Endometrial microvascular endothelial cells (primary cell): ENCODE results near the gene DNPEP. TPM values are rescaled to one million over a fixed set of nuclear protein-coding genes. Genes with fewer than 3 reads are reported as not detected.

Experiments
- in situ Hi-C: cut with HindIII; loops from 2 replicates; pipeline ENCODE4 v1.10.0; 2017; ENCODE audit warnings: low sequenced_read_pairs, low pct_unique_long_range_greater_than_20kb; ENCODE audit errors: inconsistent ontology term
- total RNA-seq: library from RNA; depleted of rRNA; stranded (reverse); fragments of >200 nt; gene quantifications from one replicate; pipeline ENCODE4 v1.2.3, GENCODE V29; 2015; ENCODE audit errors: inconsistent ontology term

Gene DNPEP
- total RNA-seq, 1 donor from 2014 or later = 86.0 TPM

DNA sequence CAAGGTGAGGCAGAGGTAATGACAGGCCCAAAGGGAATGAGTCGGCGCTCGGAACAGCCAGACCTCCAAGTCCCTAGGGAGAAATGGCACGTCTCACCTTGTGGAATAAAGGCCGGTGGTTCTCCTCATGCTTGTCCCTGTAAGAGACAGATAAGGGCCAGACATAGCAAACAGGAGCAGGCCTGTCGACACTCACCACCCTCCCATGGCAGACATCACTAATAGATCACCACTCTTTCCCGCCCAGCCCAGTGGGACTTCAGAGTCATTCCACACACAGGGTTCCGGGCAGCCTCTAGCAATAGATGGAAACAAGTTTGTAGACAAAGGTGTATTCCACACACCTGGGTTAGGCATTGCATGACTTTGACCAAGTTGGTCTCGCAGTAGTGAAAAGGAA, 6.3 kb downstream of the DNPEP start:
- in situ Hi-C loops = no loop called here

DNA sequence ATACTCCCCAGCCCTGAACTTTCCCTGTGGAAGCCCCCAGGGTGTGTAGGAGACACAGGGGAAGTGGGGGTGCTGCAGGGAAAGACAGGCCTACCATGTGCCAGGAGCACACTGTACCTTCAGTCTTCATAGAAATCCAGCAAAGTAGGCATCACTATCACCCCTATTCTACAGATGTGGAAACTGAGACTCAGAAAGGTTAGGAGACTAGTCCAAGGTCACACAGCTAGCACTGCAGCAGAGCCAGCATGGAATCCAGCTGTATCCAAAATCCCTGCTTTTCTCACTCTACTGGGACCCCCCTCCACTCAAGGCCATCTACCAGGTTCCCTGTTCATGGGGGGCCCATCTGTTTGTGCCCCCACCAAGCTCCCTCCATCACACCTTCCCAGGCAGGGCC, 6.8 kb downstream of the DNPEP start:
- in situ Hi-C loops = no loop called here

DNA sequence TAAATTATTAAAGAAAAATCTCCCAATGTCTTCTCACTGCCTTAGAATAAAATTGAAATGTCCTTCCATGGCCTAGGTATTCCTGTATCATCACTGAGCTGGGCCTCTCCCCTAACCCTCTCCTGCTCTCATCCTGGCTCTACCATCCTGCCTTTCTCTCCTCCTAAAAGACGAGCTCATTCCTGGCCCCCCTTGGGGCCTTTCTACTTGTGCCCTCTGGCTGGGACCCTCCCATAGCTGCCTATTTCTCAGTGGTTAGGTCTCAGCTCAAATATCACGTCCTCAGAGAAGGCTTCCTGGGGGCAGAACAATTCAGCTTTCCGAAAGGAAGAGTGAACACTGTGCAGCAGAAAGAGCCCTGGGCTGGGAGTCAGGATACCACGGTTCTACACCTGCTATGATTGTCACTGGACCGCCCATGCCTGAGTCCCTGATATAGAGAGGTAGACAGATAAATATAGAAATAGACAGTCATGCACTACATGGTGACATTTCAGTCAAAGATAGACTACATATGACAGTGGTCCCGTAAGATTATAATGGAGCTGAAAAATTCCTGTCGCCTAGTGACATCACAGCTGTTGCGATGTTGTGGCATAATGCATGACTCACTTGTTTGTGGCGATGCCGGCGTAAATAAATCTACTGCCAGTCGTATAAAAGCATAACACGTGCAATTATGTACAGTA, 9.4 kb downstream of the DNPEP start:
- in situ Hi-C loops = no loop called here

DNA sequence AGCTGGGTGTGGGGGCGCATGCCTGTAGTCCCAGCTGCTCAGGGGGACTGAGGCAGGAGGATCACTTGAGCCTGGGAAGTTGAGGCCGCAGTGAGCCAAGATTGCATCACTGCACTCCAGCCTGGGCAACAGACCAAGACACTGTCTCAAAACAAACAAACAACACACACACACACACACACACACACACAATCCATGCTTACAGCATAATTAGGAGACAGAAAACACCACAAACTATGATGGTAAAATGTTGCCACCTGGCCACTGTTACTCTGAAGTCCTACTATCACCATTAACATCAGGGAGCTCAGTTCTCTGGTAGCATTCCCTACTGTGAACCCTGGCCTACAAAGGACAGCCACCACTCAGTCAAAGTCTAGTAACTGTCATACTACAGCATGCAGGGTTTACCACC, 18.3 kb downstream of the DNPEP start:
- in situ Hi-C loops = no loop called here

DNA sequence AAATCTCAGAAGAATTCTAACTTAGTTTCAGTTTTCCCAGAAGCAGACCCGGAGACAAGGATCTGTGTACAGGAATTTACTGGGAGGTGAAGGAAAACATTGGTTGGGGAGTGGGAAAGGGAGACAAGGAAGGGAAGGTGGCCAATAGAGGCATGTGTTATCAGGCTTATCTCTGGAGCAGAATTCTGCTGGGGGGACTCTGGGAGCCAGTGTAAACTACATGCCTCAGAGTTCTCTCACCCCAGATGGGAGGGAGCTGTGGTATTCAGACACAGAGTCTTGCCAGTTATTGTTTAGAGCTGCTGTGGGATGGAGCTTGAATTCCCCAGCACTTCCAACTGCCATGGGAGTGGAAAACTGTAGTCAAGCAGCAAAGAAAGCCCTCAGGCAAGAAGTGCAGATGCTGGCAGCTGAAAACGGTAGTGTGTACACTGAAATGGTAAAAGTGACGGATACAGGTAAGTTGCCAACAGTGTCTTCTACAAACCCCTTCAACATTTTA, 19.0 kb downstream of the DNPEP start:
- in situ Hi-C loops = no loop called here

DNA sequence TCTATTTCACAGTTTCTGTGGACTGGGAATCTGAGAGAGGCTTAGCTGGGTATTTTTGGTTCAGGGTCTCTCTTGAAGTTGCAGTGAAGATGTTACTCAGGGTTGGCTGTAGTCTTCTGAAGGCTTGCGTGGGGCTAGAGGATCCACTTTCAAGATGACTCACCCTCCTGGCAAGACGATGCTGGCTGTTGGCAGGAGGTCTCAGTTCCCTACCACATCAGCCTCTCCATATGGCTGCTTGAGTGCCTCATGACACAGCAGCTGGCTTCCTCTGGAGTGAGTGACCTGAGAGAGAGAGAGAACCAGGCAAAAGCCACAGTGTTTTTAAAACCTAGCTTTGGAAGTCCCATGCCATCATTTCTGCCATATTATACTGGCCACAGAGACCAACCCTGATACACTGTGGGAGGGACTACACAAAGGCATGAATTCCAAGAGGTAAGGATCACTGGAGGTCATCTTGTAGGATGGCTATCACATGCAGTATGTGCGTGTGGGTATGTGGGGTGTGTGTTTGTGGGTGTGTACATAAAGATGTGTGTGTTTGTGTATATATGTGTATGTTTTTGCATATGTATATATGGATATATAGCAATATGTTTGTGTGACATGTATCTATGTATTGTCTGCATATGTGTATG, 25.1 kb downstream of the DNPEP start:
- in situ Hi-C loops = no loop called here

DNA sequence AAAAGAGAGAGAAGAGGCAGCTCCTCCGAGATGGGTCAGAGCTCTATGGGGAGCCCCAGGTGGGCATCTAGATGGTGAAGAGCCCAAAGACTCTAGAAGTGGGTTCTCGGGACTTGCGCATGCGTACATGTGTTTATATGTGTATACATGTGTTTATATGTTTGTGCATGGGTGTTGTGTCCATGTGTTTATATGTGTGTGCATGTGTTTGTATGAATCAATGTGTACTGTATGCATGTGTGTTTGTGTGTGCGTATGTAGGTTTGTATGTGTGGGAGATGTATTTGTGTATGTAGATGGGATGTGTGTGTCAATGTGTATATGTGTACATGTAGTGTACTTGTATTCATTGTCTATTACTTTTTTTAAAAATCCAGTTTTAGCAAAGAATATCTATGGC, 25.6 kb downstream of the DNPEP start:
- in situ Hi-C loops = no loop called here

DNA sequence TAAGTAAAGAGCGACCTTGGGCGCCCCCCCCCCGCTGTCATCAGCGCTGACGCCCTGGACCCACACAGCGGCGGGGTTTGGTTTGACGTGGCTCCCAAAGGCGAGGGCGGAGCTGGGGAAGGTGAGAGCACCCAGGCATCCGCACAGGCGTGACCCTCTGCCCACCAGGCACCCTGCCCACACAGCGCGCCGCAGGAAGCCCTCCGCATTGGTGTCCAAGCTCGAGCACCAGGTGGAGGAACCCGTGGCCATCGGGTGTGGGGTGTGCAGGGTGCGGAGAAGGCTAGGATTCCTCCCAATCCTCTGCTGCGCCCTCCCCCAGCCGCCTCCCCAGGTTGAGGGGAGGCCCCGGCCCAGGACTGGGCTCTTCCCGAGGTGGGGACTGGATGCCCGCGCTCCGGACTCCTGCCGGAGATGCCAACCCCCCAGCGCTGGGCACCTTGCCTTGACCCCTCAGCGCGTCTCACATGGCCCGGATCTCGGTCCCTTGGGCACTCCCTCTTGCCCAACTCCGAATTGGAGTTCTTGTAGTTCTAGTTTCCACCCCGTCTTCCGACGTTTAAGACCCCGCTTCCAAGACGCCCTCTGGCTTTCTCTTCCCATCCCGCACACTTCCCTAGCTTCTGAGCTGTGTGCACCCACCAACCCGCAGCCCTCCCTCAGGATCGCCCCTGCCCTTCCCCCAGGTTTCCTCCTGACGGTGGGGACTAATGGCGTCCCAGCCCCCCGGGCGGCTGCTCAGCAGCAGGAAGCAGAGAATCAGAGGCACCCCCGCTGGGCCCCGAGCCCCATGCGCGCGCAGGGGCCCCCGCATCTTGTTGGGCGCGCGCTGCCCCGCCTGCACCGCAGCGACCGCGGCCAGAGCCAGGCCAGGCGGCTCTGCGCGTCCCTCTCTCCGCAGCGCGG, 29.3 kb downstream of the DNPEP start:
- in situ Hi-C loops = no loop called here

DNA sequence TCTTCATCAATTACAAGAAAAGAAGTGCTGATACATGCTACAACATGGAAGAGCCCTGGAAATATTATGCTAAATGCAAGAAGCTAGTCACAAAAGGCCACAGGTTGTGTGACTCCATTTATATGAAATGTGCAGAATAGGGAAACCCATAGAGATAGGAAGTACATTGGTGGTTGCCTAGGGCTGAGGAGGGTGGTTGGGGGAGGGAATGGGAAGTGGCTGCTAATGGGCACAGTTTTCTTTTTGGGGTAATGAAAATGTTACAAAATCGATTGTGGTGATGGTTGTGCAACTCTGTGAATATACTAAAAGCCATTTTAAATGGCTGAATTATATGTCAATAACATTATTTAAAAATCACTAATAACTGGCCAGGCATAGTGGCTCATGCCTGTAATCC, 30.9 kb downstream of the DNPEP start:
- in situ Hi-C loops = no loop called here

DNA sequence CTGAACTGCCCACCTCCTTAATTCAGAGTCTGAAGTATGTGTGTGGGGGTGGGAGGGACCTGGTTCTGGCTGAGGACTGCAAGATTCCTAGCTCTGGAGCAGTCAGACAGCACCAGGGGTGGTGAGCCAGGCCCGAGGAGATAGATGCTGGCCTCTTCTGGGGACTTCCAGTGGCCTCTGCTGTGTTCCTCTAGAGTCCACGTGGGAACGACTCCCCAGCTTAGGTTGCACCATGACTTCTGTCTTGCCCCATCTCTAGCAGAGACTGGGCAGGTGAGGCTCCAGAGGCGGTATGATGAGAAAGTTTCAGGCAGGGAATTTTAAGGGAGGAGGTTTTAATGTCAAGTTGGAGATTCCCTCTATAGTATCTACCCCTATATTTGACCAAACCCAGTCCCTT, 33.1 kb downstream of the DNPEP start:
- in situ Hi-C loops = no loop called here

DNA sequence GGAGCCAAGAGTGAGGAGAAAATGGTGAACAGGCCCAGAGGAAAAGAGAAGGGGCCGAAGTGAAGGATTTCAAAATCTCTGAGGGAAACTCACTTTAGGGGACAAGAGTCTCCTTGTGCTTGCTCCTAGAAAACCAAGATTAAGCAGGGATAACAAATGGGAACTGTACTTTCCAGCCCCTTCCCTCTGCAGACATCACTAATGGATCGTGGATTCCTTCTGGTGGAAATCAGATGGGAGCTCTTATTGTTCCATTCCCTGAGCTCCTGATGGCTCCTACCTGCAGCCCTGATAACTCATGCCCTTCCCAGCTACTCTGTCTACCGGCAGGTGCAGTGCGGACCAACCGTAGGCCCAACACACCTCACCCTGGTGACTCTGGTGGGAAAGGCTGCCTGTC, 34.6 kb downstream of the DNPEP start:
- in situ Hi-C loops = no loop called here

DNA sequence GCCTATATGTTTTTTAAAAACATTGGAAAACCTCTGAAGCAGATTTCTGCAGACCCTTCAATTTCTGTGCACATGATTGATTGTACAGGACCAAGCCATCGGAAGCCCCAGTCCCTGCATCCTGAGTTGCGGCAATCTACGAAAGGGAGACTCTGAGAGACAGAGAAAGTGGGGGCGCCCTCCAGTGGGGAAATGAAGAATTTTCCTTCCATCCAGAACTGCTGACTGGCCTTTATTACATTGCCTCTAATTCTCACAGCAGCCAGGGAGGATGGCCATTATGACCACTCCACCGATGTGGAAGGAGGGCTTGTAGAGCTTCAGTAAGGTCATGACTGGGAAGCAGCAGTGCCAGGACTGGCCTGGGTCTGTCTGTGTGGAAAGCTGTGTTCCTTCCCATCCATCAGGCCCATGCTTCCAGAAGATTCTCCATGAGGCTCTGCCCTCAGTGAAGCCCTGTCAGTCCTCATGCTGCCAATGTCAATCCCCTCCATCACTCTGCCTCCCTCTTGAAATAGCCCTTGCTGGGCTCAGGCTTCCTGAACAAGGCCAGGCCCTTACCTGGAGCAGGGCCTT, 35.2 kb downstream of the DNPEP start:
- in situ Hi-C loops = no loop called here

DNA sequence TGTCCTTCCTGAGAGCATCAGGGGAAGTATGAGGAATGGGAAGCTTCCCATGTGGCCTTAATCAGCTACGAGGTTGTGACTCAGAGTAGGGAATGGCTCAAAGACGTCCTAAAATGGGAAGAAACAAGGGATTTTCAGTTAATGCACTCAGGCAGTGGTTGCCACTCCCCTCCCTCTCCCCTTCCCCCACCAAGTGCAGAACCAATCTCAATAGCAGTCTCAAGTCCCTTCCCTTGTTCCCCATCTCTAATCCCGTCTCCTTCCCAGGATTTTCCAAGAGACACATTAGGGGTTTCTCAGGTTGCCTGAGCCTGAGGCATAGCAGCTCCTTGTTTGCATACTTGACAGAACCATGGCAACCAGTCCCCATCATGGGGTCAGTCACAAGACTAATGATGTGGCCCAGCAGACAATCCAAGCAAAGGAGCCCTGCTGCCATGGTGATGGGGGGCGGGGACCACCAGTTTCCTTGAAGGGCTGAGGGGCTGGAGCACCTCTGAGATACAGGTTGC, 36.9 kb downstream of the DNPEP start:
- in situ Hi-C loops = no loop called here

DNA sequence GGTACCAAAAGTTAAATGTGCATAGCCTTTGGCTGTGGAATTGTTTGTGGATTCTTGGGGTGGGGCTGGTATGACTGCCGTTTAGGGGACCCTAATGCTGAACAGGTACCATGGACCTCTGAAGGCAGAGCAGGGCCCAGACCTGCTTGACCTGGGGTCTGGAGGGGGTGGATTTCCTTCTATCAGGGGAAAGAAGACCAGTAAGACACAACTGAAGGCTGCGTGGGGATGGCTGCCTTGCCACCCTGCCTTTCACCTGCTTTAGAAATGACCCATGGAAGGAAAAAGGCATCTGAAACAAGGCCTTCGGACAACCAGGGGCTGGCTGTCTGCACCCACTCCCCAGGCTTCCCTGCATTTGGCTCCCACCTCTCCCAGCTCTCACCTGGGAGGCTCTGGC, 37.5 kb downstream of the DNPEP start:
- in situ Hi-C loops = no loop called here

DNA sequence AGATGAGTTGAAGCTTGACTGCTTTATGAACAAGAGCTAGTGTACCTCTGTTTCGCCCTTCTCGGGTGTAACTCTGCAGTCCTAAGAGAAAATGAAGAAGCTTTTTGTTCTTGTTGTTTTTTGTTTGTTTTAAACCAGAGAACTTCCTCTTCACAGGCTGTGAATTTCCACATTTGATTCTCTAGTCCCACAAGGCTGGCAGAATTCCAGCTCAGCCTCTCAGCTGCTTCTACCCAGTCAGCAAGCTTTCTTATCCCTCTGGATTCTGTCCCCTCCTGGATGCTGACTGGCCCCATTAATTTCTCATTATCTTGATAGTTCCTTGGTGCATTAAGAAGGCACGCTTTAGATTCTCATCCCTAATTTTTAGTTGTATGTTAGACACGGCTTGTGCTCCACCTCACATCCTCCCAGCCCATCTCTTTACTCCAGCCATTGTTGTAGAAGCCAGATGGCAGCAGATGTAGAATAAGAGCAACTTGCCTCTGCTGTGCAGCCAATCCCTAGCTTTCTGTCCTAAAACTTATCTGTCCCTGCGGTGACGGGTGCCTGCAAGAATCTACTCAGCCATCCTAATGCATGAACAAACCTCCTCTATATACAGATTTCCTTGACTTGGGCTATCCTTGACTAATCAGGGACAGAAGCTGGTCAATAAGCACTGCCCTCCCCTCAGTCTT, 42.8 kb downstream of the DNPEP start:
- in situ Hi-C loops = no loop called here

DNA sequence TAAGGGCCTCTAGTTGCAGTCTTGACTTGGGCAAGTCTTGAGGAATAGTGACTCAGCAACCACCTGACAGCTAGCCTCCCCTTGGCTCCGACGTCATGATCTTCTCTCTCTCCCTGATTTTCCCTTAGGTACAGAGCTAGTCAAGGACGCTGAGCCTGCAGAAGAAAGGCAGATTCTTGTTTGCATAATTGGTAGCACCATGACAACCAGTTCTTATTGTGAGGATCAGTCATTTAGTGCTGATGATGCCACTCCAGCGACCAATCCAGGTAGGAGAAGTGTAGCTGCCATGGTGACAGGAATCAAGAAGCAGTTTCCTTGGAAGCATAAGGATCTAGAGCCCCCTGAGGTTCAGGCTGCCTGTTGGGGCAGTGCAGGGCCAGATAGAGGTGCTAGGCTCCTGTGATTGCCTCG, 52.3 kb downstream of the DNPEP start:
- in situ Hi-C loops = no loop called here

DNA sequence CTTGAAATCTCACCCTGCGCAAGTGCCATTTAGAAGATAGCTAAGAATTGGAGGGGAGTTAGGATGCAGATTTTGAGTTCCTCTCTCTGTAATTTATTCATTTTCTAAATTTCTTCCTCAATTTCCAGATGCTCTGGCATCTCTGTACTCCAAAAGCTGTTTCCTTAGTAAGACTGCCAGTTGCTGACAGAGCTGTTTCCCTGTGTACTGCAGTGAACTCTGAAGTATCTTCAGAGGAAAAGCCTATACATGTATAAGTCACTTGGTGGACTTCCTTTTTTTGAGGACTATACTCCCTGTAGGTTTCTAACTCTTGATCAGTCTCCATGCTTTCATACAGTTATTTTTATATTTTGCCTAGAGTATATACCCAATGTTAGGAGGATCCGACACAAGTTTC, 53.6 kb downstream of the DNPEP start:
- in situ Hi-C loops = no loop called here

DNA sequence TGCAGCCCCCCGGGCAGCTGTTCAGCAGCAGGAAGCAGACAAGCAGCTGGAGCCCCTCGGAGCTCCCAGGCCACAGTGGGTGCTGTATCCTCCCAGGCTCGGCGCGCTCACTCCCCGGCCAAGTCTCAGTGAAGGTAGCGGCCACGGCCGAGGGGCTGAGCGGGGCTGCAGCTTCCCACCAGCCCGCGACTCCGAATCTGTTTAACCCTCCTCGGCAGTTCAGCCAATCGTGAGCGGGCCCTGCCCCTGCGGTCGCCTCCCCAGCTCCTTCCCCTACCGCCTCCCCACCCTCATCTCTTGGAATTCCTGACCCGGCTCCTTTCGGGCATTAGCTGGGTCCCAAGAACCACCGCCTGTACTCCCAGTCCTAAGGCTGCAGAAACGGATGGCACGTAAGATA, 55.2 kb downstream of the DNPEP start, which contains the start of gene RESP18:
Gene RESP18 (minus strand): TSS at position 203 of the 400 bp plus-strand sequence.
- in situ Hi-C loops = no loop called here
